Osteocyte (in vitro differentiated cells): ENCODE results near the gene MYOF. TPM values are rescaled to one million over a fixed set of nuclear protein-coding genes. Genes with fewer than 3 reads are reported as not detected.

ENCODE experiments used
- DNase-seq: peaks from one replicate; pipeline ENCODE4 v3.0.0; 2021; ENCODE audit warnings: mixed read lengths; ENCODE audit not compliant: unreplicated experiment; ENCODE audit errors: extremely low spot score
- H3K27ac Mint-ChIP-seq: one replicate; pipeline ENCODE4 v1.8.0; 2021; ENCODE audit warnings: mild to moderate bottlenecking, mixed read lengths; ENCODE audit not compliant: unreplicated experiment
- H3K27me3 Mint-ChIP-seq: one replicate; pipeline ENCODE4 v1.8.0; 2021; ENCODE audit warnings: mixed read lengths; ENCODE audit not compliant: unreplicated experiment
- H3K36me3 Mint-ChIP-seq: one replicate; pipeline ENCODE4 v1.8.0; 2021; ENCODE audit warnings: mixed read lengths; ENCODE audit not compliant: unreplicated experiment
- H3K4me1 Mint-ChIP-seq: one replicate; pipeline ENCODE4 v1.8.0; 2021; ENCODE audit warnings: mixed read lengths; ENCODE audit not compliant: unreplicated experiment
- H3K4me3 Mint-ChIP-seq: one replicate; pipeline ENCODE4 v1.8.0; 2021; ENCODE audit warnings: mild to moderate bottlenecking, moderate library complexity, mixed read lengths; ENCODE audit not compliant: unreplicated experiment
- H3K9me3 Mint-ChIP-seq: one replicate; pipeline ENCODE4 v1.8.0; 2021; ENCODE audit warnings: mixed read lengths; ENCODE audit not compliant: unreplicated experiment
- CTCF ChIP-seq: fragments of 200-600 bp; sonication (generic); IDR thresholded peaks from 2 replicates; pipeline ENCODE4 v1.5.0; 2021; ENCODE audit warnings: antibody characterized with exemption, mild to moderate bottlenecking, moderate library complexity
- long read RNA-seq: library from polyadenylated mRNA; unstranded; transcript quantifications from one replicate; pipeline ENCODE4 v2.0.0, GENCODE V29; 2021
- total RNA-seq: library from RNA; stranded (reverse); gene quantifications from 2 replicates; pipeline ENCODE4 v1.2.1, GENCODE V29; 2021

MYOF gene, protein sequence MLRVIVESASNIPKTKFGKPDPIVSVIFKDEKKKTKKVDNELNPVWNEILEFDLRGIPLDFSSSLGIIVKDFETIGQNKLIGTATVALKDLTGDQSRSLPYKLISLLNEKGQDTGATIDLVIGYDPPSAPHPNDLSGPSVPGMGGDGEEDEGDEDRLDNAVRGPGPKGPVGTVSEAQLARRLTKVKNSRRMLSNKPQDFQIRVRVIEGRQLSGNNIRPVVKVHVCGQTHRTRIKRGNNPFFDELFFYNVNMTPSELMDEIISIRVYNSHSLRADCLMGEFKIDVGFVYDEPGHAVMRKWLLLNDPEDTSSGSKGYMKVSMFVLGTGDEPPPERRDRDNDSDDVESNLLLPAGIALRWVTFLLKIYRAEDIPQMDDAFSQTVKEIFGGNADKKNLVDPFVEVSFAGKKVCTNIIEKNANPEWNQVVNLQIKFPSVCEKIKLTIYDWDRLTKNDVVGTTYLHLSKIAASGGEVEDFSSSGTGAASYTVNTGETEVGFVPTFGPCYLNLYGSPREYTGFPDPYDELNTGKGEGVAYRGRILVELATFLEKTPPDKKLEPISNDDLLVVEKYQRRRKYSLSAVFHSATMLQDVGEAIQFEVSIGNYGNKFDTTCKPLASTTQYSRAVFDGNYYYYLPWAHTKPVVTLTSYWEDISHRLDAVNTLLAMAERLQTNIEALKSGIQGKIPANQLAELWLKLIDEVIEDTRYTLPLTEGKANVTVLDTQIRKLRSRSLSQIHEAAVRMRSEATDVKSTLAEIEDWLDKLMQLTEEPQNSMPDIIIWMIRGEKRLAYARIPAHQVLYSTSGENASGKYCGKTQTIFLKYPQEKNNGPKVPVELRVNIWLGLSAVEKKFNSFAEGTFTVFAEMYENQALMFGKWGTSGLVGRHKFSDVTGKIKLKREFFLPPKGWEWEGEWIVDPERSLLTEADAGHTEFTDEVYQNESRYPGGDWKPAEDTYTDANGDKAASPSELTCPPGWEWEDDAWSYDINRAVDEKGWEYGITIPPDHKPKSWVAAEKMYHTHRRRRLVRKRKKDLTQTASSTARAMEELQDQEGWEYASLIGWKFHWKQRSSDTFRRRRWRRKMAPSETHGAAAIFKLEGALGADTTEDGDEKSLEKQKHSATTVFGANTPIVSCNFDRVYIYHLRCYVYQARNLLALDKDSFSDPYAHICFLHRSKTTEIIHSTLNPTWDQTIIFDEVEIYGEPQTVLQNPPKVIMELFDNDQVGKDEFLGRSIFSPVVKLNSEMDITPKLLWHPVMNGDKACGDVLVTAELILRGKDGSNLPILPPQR (N-terminal part only)
- 470 and 517 TPM in 2 replicates for total RNA-seq
- long read RNA-seq, transcript MYOF-204 (15 exons, 1,519 nt): major isoform, 137 of 801 reads
- long read RNA-seq, partial matches to known transcripts: 557 of 801 reads
- long read RNA-seq, other reads (novel, unspliced or antisense): 105 of 801 reads

DNA sequence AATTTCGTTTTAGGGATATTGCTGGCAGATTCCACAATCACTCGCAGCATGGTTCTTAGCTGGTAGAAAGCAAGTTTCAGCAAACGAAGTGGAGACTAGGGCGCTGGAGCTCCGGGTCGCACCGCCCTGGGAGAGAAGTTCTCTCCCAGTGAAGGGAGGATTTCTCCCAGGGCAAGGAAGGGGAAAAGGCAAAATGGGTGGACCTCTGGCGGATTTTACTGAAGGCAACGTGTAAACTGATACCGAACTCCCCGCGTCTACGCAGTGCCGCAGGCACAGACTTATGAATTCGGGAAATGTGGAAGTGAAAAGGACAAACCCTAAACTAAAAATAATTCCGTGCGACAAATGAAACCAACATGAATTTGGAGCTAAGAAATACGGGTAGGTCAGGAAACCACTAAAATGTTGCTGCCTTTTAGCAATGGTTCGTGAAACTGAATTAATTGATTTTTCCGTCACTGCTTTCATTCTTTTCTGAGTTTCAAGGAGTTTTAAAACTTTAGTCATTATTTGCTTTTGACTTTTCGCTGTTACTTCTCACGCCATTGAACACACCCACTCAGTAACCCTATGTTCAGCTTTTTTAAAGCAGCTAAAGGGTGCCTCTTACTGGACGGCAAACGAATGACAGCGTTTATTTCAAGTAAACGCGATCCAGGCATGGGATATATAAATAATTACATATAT, at the start of gene MYOF:
TSS of gene MYOF (minus strand) at position 190 of the 690 bp plus-strand sequence. CDS start at position 50, 140 bp downstream.
- H3K36me3 Mint-ChIP-seq: peaks cover 2% of the 10 kb centered on the region
- peak; percentile 90 for DNase-seq

GRCh38 chr10:93518531-93518930, 36.4 kb upstream of the MYOF start:
- DNase-seq: no peak
- Mint-ChIP-seq H3K27me3 (no peaks in the 10 kb centered on the region), H3K36me3 (peaks cover 24% of the 10 kb centered on the region), H3K9me3 (peaks cover 4% of the 10 kb centered on the region), H3K4me3 (no peak overlapping the region), H3K27ac (no peak overlapping the region), H3K4me1 (peaks cover 21% of the 10 kb centered on the region)
- no peak for TF ChIP-seq CTCF

More for the DNA sequence above, at the start of gene MYOF:
- no peaks in the 10 kb centered on the region for H3K27me3 Mint-ChIP-seq
- H3K4me1 Mint-ChIP-seq: peaks cover 45% of the 10 kb centered on the region
- H3K27ac Mint-ChIP-seq: peak within 1 kb of the TSS; percentile 99
- peak; percentile 72 for TF ChIP-seq CTCF
- H3K9me3 Mint-ChIP-seq: no peaks in the 10 kb centered on the region
- H3K4me3 Mint-ChIP-seq: peak within 1 kb of the TSS; percentile 96

DNA sequence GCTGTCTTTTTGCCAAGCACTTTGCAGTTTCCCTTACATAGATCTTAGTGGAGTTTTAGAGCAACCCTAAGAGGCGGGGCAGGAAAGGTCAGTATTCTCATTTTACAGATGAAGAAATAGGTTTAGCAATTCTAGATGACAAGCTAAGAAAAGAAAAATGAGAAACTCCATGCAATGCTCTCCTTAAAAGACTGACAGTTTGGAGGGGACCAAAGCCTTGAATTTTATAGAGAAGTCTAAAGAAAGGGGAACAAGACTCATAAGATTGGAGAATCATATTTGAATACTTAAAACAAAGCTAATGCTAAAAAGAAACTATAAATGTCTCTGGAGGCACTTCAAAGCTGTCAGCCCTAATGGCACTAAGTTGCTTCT, 33.9 kb upstream of the MYOF start:
- Mint-ChIP-seq H3K4me1 (peaks cover 21% of the 10 kb centered on the region), H3K27me3 (no peaks in the 10 kb centered on the region), H3K9me3 (no peaks in the 10 kb centered on the region), H3K27ac (peak overlapping the region; percentile 78), H3K4me3 (no peak overlapping the region), H3K36me3 (peaks cover 11% of the 10 kb centered on the region)
- no peak for DNase-seq
- TF ChIP-seq CTCF: no peak

DNA sequence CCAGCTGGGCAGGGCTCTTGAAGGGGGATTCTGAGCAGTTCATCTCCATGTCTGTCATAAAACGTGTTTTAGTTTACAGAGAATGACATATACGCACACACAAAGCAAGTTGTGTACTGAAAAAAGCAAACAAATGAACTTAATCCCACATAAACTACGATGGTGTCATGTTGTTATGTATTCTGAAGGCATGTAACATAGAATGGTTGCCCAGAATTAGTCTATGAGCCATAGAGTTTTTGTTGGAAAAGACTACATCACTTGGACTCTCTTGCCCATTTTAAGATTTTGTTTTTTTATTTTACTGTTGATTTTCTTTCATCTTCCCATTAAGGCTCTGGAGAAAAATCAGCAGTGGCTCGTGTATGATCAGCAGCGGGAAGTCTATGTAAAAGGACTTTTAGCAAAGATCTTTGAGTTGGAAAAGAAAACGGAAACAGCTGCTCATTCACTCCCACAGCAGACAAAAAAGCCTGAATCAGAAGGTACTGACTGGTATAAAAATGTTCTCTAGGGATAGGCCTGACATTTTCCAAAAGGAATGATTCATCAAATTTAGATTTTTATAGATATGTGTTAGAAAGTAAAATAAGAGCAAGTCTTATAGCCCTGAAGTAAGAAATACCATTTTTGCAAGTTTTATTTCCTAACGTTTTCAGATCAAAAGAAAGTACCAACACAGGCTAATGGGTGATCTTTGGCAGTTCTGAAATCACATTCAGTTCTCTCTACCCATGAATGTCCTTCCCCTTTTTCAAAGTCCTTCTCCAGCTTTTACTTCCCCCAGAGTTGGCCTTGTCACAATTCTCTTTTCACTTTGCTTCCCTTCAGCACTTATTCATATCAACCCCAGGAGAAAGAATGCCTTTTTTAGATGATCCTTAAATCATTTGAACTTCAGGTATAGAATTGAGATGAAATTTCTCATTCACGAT, 33.2 kb upstream of the MYOF start:
- Mint-ChIP-seq H3K27ac (peak overlapping the region; percentile 78), H3K27me3 (no peaks in the 10 kb centered on the region), H3K36me3 (peaks cover 8% of the 10 kb centered on the region), H3K4me1 (peaks cover 21% of the 10 kb centered on the region), H3K9me3 (no peaks in the 10 kb centered on the region), H3K4me3 (no peak overlapping the region)
- no peak for DNase-seq
- no peak for TF ChIP-seq CTCF
